Stimulated activated CD4-positive, alpha-beta T cell treated with anti-CD3 and anti-CD28 coated beads, TNF-alpha, amount 100 ng/mL, for 48 hours (primary cell): ENCODE results near the gene RHOA.
"Not testable (repeated sequence)": the region's sequence is repeated elsewhere in the genome, so short reads cannot be mapped to it uniquely, and the experiment has no call there.

Experiments
- DNase-seq, 3 donors: peaks; one replicate each; pipeline ENCODE4 v3.0.0-alpha.2; 2020; ENCODE audit warnings: low read depth in 3 of 3

The RHOA gene

DNA sequence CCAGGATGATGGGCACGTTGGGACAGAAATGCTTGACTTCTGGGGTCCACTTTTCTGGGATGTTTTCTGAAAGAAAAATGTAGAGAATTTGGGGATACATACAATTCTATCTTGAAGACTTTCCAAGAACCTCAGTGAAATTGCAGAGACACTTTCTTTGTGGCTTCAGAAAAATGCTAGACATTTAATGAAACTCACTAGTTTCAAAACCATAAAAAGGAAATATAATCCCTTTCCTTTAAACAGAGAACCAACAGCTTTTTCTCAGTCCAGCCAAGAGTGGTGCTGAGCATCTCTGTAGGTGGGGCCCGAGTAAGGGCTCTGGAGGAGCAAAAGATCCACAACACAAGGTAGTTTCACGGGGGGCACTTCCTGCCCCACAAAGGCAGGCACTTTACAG lies 49.2 kb downstream of the RHOA start:
- no peak for DNase-seq

DNA sequence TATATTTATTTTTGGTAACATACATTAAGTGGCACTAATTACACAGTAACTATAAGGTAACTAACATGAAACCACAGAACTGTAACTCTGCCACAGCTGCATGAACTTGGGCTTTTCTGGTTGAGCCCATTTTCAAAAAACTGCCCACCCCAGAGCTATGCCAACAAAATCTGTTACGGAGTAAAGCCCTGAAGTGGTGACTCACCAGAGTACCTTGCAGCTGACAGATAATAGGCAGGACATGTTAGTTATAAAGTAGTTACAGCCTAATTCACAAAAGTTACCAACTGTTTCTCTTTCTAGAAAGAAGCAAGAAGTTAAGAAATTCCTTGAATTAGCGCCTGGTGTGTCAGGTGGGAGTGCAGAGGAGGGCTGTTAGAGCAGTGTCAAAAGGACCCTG lies 52.2 kb downstream of the RHOA start:
- no peak for DNase-seq

DNA sequence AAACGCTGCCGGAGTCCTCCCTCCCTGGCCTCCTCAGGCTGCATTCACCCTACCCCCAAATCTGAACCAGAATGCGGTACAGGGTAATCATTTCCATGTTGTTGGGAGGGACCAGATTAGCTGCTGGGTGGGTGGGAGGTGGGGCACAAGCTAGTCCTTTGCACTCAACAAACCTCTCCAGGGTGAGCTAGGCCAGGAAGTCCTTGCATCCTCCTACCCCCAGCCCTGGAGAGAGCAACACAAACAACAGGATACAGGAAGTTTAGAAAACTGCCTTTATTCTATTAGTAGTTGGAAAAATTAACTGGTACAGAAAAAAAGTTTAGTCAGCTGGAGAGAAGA lies 52.9 kb downstream of the RHOA start:
- no peak for DNase-seq

DNA sequence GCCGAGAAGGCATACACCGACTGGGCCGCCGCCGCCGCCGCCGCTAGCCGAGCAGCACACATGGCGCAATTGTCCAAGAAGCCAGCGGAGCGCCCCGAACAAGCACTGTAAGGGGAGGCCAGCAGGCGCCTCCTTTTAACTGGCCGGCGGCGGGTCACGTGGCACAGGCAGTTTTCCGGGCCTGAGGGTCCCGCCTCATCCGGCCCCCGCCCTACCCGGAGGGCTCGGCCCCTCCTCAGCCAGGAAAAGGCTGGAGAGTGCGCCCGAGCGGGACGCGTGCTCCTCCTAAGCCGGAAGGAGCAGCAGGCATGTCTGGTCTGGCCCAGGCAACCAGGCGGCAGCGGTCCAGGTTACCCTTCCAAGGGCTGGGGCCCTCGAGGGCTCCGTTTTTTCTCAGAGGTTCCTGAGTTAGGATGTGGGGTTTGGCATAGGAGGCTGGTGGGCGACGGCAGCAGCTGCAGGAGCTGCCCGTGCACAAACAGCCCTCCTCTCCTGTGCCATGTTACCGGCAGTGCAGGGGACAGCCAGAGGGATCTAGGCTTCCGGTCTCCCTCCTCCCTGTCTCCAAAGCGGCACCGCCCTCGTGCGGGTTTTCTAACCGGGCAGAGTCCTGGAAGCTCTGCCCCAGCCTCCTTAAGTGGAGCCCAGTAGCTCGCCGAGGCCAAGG lies 53.4 kb downstream of the RHOA start, which contains the start of gene GPX1:
TSS of gene GPX1 (minus strand) at position 137 of the 667 bp plus-strand sequence. CDS start at position 62, 75 bp downstream.
- peak; percentile 75 to 82 (median 79) for DNase-seq

DNA sequence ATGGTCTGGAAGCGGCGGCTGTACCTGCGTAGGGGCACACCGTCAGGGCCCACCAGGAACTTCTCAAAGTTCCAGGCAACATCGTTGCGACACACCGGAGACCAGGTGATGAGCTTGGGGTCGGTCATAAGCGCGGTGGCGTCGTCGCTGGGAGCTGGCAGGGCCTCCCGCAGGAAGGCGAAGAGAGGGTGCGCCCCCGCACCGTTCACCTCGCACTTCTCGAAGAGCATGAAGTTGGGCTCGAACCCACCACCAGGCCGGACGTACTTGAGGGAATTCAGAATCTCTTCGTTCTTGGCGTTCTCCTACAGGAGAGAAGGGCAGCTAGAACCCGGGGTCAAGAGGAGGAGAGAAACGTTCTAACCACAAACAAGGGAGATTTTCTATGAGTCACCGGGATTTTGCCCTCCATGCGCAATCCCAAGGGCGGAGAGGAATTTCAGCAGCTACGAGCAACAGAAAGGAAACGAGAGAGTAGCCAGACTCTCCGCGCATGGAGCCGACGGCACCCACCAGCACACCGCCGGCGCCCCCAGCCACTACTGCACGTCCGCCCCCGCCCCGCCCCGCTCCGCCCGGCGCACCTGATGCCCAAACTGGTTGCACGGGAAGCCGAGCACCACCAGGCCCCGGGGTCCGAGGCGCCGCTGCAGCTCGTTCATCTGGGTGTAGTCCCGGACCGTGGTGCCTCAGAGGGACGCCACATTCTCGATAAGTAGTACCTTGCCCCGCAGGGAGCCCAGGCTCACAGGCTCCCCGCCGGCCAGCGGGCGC lies 54.1 kb downstream of the RHOA start:
- peak in 1 of 3 donors; percentile 48 for DNase-seq

DNA sequence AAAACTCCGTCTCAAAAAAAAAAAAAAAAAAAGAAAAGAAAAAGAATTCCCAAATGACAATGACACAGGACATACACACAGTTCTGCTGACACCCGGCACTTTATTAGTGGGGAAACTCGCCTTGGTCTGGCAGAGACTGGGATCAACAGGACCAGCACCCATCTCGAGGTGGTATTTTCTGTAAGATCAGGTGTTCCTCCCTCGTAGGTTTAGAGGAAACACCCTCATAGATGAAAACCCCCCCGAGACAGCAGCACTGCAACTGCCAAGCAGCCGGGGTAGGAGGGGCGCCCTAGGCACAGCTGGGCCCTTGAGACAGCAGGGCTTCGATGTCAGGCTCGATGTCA lies 54.7 kb downstream of the RHOA start:
- not testable (repeated sequence) for DNase-seq

DNA sequence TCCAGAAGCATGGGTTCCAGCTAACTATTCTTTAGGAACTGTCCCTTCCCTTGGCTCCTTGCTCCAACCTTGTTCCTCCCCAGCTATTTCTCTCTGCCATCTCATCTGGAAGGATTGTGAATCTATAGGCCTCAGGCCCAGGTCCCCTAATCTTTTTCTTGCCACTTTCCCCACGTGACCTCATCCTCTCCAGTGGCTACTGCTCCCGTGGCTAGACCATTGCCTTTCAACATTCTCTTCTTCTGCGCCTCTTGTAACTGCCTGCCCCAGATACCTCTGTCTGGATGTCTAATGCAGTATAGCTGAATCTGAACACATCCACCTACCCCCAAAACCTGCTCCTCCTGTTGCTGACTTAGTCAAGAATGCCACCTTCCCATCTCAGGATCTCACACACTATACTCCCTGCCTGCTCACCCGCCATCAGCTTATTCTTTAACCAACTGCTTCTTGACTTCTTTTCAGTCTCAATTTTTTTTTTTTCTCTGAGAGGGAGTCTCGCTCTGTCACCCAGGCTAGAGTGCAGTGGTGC lies 58.8 kb downstream of the RHOA start:
- no peak for DNase-seq

DNA sequence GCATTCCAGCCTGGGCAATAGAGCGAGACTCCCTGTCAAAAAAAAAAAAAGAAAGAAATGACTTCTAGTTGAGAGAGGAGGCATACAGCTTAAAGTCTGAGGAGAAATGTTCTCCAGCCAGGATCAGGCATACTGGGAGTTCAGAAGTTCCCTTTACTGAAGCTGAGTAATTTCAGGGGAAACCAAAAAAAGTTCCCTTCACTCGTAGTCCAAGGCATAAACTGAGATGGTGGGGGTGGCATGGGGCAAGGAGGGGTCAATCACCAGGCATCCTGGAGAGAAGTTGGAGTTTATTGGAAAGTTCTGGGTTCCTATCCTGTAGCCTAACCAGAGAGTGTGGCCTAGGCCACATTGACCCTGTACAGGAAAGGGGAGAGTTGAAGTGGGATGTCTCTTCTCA lies 59.5 kb downstream of the RHOA start:
- DNase-seq: no peak

DNA sequence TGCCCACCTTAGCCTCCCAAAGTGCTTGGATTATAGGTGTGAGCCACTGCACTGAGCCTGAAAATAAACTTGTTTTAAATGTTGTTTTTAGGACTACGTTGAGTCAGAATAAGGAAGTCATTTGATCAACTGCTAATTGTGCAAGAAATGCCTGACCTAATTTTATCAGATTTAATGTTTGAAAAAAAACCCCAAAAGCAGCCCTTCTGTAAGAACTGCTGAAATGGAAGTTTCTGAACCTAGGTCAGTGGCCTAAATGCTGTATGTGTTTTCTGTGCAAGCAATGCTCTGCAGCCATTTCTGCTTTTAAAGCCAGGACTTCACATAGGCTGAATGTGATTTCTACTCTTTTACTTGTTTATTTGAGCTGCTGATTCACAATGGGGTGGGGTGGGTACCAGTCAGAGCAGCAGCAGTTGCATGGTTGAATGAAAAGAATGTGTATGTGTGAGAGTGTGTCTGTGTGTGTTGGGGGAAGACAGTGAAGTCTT lies 60.2 kb downstream of the RHOA start:
- no peak for DNase-seq

DNA sequence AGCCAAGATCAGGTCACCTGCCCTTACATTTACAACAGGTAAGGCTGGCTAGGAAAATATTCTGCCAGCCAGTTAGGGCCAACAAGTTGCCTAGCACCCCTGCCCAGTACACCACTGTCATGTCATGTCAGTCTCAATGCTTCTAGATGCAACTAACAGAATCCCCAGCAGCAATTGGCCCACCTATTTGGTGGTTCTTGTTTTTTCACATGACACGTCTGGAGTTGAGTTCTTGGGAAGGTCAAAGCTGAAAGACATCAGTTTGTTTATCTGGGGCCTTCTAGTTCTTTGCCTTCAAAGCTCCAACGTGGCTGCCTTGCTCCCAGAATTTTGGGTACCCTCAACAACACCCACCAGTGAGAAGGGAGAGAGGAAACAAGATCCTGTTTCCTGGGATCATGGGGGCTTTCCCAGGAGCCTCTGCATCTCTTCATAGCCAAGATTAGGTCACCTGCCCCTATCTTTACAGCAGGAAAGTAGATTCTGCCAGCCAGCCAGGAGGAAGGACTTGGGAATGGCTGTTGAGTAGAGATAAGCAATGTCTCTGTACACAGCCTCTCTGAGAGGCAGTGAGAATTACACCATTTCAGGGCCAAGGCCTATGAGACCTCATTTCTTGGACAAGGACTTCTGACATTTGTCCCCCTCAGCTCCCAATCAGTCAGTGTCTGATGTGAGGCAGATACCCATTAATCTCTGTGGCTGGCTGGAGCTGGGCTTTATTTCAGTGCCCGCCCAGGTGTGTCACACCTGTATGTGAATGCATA lies 62.2 kb downstream of the RHOA start:
- no peak for DNase-seq

DNA sequence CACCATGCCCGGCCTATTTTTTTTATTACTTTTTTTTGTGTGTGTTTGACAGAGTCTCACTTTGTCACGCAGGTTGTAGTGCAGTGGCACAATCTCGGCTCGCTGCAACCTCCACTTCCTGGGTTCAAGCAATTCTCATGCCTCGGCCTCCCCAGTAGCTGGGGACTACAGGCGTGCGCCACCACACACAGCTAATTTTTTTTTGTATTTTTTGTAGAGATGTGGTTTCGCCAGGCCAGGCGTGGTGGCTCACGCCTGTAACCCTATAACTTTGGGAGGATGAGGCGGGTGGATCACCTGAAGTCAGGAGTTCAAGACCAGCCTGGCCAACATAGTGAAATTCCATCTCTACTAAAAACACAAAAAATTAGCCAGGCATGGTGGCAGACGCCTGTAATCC lies 63.4 kb downstream of the RHOA start:
- not testable (repeated sequence) for DNase-seq

DNA sequence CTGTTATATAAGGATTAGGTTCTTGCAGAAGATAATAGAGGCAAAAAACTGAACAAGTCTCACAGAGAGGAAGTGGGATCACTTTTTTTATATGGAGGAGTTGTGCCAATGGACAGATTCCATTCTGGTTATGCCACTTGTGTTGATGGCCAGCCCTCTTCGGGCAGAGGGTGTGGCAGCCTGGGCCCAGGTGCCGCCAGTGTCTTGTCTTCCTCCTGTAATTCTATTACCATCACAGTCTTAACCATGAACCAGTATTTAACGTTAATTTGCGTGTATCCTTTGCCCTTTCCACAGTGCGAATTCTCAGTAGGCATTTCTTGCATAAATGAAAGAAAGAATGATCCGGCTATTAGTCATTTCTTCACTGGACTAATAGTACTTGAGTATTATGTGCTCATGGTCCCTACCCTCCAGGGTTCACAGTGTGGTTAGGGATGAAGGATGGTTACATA lies 65.0 kb downstream of the RHOA start:
- no peak for DNase-seq

DNA sequence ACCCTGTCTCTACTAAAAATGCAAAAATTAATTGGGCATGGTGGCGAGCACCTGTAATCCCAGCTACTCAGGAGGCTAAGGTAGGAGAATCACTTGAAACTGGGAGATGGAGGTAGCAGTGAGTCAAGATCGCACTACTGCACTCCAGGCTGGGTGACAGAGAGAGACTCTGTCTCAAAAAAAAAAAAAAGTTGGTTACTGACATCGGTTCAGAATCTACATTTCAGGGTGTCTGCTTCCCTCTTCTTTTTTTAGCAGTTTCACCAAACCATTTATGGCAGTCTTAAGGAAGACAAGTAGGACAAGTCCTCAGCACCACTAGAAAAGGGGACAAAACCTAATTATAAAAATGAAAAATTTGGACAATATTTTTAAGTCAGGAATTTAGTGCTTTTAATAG lies 68.6 kb downstream of the RHOA start:
- DNase-seq: no peak

DNA sequence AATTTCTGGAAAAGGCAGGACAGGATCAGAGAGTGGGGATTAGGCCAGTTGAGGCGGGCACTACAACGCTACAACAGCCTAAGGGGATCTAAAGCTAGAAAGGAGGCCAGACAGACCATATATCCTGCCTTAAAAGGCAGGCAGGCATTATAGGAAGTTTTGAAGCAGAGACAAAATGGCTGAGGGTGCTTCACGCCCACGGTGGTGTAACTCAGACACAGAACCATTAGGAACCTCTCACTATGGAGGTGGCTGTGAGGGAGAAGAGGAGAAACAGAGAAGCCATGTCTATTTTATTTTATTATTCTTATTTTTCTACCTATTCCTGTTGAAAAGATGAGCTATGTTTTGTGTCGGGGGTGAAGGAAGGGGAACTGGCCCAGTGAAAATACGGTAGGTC lies 69.8 kb downstream of the RHOA start:
- DNase-seq: no peak

DNA sequence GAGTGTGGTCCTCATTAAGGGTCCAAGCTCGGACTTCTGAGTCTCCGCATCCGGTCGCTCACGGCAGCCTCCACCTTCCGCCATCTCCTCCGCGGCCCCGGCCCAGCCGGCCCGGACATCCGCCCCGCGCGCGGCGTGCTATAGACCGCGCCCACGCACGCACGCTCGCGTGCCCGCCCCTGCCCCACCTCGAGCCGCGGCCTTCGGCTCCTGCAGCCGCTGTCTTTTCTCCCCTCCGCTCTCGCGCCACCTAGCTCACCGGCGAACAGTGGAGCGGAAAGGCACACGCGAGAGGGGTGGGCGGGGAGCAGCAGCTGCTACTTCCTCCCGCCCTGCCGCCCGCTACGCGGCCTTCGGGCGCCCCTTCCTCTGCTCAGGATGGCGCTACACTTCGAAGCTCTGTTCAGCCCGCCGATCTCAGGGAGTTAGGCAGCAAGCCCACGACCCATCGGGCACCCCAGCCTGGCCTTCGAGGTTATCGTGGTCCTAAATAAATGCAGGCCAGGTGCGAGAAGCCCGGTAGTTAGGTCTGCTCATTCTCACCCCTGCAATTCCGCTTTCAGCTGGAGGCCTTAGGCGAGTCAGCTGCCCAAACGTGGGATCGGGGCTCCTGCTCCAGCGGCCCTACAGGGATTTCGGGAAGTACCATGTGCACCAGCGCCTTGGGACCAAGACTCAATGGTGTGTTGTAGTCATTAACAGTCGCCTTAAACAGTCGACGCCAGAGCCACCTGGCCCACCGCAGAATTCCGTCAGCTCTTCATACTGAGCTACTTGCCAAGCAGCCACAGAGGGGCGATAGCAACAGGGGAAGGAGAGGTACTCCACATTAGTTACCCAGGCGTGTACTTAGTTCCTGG lies 71.6 kb downstream of the RHOA start, which contains the start of gene USP4:
TSS of gene USP4 (minus strand) at position 113 of the 860 bp plus-strand sequence. CDS start at position 84, 29 bp downstream.
- peak; percentile 86 to 92 (median 92) for DNase-seq

DNA sequence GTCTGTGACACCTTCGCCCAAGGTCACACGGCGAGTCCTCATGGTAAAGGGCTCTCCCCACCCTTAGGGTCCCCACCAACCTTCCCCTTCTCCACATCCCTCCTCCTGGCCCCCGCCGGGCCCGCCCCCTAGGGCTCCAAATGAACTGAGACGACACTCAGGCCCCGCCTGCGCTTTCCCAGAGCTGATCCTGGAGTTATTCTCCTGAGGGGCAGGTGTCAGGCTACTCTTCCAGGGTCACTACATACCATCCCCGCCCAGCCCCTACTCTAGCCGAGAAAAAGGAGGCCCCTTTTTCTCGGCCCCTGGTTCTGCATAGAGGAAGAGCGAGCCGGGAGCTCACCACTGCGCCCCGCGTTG lies 72.2 kb downstream of the RHOA start:
- DNase-seq: no peak

DNA sequence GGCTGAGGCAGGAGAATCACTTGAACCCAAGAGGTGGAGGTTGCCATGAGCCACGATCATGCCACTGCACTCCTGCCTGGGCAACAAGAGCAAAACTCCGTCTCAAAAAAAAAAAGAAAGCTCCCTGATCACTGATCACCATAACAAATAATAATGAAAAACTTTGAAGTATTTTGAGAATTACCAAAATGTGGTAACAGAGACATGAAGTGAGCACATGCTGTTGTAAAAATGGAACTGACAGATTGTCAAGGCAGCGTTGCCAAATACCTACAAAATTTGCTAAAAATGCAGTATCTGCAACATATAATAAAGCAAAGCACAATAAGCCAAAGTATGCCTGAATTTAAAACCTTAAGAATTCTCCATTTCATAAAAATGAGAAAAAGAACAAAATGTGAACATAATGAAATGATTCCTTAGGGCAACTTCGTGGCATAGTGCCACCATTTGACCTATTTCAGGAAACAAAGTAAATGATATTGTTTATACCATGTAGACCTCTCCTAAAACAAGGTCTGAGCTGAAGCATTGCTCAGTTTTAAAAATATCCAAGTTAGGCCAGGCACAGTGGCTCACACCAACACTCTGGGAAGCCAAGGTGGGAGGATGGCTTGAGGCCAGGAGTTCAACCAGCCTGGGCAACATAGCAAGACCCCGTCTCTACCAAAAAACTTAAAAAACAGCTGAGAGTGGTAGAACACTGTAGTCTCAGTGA lies 77.7 kb downstream of the RHOA start:
- DNase-seq: no peak

DNA sequence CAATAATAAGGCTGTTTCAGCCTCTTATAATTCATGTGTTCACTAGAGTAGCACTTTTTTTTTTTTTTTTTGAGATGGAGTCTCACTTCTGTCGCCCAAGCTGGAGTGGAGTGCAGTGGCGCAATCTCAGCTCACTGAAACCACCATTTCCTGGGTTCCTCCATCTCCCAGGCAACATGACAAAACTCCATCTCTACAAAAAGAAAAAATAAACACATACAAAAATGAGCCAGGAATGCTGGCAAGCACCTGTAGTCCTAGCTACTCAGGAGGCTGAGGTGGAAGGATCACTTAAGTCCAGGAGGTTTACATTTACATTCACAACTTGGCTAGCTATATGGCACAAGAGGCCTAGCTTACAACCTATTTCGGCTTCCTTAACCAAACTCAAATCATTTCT lies 78.7 kb downstream of the RHOA start:
- no peak for DNase-seq

DNA sequence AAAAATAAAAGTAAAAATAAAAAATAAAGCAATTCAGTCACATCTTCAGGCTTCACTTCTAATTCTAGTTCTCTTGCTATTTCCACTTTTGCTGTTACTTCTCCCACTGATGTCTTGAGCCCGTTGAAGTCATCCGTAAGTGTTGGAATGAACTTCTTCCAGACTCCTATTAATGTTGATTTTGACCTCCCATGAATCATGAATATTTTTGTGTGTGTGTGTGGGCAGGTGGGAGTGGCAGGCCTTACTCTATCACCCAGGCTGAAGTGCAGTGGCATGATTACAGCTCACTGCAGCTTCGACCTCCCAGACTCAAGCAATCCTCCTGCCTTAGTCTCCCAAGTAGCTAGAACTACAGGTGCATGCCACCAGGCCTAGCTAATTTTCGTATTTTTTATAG lies 82.6 kb downstream of the RHOA start:
- DNase-seq: no peak

DNA sequence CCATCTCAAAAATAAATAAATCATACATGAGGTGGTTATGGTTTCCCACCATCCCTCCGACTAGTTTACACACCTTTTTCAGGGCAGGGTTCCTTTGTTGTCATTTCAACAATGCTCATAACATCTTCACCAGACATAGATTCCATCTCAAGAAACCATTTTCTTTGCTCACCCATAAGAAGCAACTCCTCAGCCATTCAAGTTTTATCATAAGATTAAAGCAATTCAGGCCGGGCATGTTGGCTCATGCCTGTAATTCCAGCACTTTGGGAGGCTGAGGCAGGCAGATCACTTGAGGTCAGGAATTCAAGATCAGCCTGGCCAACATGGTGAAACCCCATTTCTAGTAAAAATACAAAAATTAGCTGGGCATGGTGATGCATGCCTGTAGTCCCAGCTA lies 83.4 kb downstream of the RHOA start:
- DNase-seq: not testable (repeated sequence)

DNA sequence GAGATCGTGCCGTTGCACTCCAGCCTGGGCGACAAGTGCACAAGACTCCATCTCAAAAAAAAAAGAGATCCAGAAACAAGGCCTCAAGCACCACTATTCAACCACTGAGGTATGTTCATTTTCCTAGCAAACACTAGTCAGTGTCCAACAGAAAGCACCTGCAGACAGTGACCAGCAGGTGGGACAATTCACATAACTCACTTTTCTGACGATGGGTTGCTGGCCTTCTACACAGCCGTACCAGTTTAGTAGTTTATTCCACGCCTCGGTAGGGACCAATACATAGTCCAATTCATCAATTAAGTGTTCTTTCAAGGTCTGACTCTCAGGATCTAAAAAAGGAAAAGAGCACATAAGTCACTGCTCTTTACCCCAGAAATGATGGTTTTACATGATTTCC lies 84.3 kb downstream of the RHOA start:
- no peak for DNase-seq
